ENCODE results near the gene FOXM1.
"Not testable (repeated sequence)": the region's sequence is repeated elsewhere in the genome, so short reads cannot be mapped to it uniquely, and the experiment has no call there.

FOXM1 gene

DNA sequence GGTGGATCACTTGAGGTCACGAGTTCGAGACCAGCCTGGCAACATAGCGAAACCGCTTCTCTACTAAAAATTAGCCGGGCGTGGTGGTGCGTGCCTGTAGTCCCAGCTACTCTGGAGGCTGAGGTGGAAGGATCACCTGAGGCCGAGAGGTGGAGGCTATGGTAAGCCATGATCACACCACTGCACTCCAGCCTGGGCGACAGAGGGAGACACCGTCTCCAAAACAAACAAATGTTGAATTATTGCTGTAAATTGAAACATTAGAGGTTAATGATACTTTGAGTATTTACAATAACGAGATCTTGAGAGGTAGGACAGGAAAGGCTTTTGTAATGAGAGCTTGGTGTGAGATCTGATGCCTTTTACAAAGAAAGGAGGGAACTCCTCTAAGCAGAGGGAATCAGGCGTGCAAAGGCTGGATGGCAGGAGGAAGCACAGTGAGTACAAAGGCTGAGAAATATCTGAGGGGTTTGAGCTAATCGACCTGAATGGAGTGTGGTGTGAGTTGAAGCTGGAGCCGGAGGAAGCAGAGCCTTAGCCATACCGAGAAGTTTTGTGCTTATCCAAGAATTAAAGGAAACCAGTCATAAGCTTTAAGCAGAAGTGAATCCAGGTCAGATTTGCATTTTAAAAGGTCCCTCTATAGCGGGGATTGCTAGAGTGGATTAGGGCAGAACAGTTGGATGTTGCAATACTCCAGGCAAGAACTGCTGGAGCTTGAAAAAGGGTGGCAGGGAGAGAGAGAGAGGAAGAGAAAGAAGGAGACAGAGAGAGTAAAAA is 1.2 kb upstream of the FOXM1 start:
- peak; percentile 81 to 93 (median 92) for DNase-seq

DNA sequence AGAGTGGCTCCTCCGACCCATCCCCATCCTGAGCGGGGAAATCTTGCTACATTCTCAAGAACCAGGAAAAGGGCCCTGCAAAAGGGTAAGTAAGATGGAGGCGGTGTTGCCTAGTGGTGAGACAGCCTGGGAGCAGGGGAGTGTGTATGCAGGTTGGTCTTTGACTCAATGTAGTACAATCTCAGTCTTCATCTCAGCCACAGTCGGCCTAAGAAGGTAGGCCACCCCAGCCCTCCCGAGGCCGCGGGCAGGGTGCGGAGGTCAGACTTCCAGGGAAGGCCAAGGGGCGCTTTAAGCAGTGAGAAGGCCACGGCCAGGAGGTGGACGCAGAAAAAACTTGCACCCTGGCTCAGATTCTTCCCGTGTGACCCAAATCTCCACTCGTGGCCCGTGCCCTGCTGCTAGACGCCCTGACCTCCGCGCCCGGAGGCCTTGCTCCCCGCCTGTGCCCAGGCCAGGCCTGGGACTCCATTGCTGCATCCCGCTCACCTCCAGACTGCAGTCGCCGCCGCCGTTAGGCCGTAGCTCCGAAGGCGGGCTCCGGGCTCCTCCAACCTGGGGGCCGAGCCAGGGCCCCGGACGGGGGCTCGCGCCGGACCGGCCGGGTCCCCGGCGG is 435 bp downstream of the FOXM1 start:
- DNase-seq, result peak in 2 of 3 donors; percentile 5 to 24

GRCh38 chr12:2868986-2869632 is 7.9 kb downstream of the FOXM1 start:
- DNase-seq, result not testable (repeated sequence)

DNA sequence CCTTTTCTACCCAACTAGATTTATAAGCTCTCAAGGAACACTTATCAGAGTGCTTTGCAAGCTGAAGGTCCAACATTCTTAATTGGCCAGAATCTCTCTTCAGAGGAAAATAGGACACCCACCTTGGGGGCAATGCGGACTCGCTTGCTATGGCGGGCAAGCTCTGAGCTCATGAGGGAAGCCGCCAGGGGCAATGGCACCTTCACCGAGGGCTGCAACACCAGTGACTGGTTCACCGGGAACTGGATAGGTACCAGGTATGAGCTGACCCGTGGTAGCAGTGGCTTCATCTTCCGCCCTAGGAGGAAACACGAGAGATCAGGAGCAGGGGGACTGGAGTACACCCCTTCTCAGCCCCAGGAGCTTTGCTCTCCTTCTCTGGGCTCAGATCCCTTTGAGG is 12.8 kb downstream of the FOXM1 start:
- DNase-seq, result no peak

GRCh38 chr12:2863402-2863801 is 13.6 kb downstream of the FOXM1 start:
- not testable (repeated sequence) for DNase-seq

DNA sequence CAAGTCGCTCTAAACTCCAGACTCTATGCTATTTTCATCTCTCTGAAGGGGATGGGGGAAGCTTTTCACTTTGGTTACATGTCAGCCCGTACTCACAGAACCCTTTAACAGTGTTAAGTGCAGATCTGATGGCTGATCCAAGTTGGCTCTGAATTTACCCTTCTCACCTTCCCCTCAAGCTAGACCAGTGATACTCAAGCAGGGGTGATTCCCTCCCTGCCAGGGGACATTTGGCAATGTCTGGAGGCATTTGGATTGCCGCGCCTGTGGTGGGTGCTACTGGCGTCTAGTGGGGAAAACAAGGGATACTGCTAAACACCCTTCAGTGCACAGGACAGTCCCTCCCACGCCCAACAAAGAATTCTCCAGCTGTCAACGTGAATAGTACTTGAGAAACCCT is 14.1 kb downstream of the FOXM1 start:
- DNase-seq, result no peak

- no peak for DNase-seq
Measured at GRCh38 chr12:2860170-2860569, 16.8 kb downstream of the FOXM1 start.

DNA sequence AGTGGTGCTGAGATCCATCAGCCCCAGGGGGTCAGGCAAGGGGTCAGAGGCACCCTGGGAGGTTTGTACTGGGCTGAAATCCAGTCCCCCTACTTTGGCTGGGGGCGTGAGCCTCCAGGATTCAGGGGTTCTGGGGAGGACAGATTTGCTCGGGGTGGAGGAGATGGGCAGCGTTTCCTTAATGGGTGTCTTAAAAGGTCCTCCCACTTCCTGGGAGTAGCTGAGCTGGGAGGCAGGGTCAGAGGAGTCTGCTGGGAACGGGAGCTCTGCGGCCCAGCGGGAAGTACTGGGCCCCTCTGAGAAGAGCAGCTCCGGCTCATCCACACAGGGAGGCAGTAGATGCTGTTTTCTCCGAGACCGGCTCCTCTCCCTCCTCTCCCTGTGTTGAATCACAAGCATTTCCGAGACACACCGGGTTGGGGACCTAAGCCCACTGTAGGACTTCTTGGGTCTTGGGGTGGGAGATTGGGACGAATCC is 18.0 kb downstream of the FOXM1 start:
- DNase-seq, result no peak

DNA sequence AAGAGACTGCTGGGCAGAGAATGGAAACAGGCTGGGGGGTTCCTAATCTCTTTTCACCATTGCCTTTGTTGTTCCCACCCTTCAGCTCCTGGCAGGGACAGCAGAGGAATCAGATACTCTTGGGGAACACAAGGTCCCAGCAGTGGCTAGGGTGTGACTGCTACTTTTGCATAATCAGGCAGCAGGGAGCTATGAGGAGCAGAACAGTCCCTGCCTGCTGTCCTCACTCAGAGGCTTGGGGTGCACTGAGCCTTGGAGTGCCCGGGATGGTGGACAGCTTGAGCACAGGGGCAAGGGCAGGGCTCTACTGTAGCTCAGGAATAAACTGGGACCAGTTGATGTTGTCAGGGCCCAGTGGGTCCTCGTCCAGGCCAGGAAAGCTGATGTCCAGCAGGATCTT is 18.6 kb downstream of the FOXM1 start:
- DNase-seq, result no peak

- DNase-seq, result no peak
Measured at GRCh38 chr12:2857576-2857975, 19.4 kb downstream of the FOXM1 start.

DNA sequence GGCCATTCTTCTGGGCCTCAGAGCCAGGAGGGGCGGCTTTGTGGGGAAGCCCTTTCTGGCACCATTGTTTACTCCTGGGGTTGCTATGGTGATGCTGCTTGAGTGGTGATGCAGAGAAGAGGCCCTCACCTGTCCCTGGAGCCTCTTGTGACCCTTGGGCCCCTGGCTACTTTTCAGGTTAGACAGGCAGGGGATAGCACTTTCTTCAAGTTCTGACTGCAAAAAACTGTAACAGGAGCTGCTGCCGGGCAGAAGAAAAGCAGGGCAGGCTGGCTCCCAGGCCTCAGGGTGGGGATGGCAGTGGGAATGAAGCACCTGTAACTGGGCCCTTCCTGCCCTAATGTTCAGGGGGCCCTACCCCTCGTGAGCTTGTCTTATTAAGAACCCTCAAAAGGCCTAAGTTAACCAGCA is 19.9 kb downstream of the FOXM1 start, which contains the start of gene TEX52:
TEX52 (minus strand) TSS at position 19 of the 411 bp plus-strand sequence; CDS start at position 6, 13 bp downstream.
- DNase-seq, result no peak

DNA sequence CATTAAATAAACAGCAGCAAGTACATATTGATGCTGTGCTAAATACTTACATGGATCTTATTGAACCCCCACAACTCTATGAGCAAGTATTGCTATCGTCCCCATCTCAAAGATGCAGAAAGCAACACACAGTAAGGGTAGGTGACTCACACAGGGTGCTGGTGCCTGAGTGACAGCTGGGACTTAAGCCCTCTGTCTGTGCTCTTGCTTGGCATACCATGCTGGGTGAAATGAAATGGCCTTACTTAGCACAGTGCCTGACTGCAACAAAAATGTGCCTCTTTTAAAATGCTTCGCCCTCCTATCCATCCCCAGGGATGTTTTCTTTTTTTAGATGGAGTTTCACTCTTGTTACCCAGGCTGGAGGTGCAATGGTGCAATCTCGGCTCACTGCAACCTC is 20.9 kb downstream of the FOXM1 start:
- no peak for DNase-seq

DNA sequence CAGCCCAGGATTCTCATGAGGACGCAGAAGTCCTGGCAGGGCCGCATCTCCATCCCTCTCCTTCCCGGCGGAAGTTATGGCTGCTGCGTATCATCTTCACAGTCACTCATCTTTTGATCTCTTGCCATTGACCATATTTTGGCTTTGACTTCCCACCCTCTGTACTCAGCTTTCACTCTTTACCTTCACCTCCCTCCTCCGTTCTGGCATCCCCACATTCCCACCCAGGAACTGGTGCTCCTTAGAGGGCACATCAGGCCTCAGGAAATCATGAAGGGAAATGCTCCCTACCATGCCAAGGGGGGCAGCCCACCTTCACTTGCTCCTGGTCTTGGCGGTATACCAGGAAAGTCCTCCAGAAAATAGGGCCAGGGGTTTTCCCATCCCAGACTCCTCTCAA is 21.4 kb downstream of the FOXM1 start:
- DNase-seq, result no peak

- no peak for DNase-seq
Measured at GRCh38 chr12:2854669-2855453, 22.1 kb downstream of the FOXM1 start.

DNA sequence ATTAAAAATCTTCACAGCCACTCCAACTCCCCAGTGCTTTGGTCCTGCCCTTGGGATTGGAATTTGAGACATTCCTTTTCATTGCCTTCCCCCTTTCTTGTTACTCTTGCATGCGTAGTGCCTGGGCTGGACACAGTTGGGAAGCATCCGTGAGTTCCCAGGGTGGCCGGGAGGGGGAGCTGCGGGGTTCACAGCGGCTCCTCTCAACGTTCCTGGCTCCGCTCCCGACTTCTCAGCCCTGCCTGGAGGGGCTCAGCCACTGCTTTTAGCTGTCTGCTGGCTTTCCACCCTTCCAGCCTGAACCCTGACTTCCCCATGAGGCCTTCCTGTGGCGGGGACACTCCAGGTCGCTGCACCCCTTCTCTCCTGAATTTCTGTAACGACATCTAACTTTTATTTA is 23.3 kb downstream of the FOXM1 start:
- DNase-seq, result peak; percentile 63 to 80 (median 72)

DNA sequence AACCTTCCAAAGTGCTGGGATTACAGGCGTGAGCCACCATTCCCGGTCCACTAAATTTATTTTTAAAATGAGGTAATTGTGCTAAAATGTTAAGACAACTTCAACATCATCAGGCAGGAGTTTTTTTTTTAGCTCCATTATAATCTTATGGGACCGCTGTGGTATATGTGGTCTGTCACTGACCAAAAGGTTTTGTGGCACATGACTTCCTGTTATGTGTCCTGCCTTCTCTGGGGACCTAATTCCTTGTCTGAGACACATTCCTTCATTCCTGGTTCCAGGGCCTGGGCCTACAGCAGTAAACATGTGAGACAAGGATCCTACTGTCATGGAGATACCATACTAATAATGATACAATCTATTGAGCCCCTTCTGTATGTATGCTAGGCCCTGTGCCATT is 25.0 kb downstream of the FOXM1 start:
- no peak for DNase-seq

DNA sequence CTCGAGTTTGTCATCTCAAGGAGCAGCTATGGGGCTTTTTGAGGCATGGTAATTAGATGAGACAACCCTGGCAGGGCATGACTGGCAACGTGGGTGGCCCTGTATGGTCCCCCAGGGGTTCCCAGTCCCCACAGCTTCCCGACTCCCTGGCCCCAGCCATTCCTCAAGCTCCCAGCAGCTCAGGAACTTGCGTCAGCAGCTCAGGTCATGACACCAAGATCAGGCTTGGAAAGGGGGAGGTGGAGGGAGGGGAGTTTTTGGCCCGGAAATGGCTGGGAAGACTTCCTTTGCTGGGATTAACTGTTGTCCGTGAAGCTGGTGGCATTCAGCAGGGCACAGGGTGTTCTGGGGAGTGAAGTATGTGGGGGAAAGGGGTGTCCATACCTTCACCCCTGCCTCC is 31.7 kb downstream of the FOXM1 start:
- peak in 2 of 3 donors; percentile 18 to 22 for DNase-seq

- no peak for DNase-seq
Measured at GRCh38 chr12:2844786-2845185, 32.2 kb downstream of the FOXM1 start.

- no peak for DNase-seq
Measured at GRCh38 chr12:2842948-2843347, 34.0 kb downstream of the FOXM1 start.

GRCh38 chr12:2841056-2841650 is 35.8 kb downstream of the FOXM1 start:
- no peak for DNase-seq

DNA sequence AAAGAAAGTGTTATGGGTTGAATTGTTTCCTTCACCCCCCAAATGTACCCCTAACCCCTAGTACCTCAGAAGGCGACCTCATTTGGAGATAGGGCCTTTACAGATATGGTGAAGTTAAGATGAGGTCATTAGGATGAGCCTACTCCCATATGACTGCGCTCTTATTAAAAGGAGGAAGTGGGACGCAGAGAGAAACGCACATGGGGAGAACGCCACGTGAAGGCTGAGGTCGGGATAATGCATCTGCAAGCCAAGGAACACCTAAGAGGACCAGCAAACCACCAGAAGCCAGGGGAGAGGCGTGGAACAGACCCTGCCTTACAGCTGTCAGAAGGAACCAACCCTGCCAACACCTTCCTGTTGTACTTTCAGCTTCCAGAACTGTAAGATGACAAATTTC is 40.4 kb downstream of the FOXM1 start:
- DNase-seq, result peak; percentile 61 to 63 (median 63)

- DNase-seq, result no peak
Measured at GRCh38 chr12:2835691-2836403, 41.1 kb downstream of the FOXM1 start.

All from suppressor macrophage treated with lipopolysaccharide for 1 hour (primary cell).